GM19238 (cell line): ENCODE data around the gene ZNF783.
A peak's percentile ranks its signal among the peaks of the same experiment; 100 is the strongest.

Experiments used
- DNase-seq: peaks from one replicate; pipeline ENCODE4 v3.0.0; 2011; ENCODE audit warnings: low spot score; ENCODE audit not compliant: insufficient read length

ZNF783 gene

DNA sequence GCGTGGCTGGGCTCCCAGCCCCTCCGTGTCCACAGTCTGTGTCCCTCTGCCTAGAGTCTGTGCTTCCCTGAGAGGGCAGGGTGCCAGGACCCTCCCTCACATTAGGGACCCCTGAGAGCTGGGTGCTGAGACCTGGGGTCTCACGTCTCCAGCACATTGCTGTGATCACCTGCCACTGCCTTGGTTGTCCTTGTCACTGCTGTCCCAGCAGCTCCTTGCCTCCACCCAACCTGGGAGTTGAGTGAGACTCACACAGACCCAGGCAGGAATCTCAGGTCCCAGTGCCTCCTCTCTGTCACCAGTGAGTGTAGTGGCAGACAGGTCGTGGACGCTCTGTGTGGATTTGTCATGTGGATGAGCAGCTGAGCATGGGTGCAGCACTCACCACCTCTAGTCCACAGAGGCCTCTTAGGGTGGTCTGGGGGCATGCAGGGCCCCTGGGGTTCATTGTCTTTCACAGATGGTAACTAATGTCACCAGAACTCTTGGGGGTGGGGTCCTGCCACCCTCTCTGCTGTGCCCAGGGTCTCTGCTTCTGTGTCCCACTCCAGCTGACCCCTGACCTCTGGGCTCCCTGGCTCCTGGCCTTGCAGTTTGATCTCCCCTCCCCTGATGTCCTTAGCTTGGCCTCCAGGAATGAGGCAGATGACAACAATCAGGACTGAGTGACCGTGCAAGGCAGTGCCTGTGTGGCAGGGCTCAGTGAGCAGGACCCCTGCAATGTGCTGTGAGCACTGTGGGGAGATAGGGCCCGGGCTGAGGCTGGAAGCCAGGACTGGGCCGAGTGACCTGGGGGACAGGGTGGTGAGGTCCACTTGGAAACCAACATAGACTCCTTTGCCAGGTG is 18.9 kb downstream of the ZNF783 start:
- no peak for DNase-seq

GRCh38 chr7:149281508-149282330 is 19.7 kb downstream of the ZNF783 start:
- no peak for DNase-seq

- no peak for DNase-seq
These were observed 20.3 kb downstream of the ZNF783 start for GRCh38 chr7:149282331-149282655.

DNA sequence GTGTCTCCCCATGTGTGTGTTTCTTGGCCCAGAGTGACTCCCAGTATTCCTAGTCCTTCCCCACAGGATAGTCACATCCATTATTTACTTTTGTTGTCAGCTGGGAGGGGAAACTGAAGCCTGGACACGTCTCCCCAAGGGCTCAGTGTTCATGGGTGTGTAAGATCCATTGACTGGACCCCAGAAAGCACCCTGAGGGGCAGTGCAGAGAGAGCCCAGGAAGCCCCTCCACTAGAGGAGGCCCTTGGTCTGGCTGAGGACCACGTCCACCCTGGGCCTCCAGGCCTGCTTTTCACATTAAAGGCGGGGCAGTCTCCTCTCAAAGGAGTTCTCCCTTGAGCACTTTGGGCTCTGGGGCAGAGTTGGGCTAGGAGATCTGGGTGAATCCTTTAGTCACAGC is 21.3 kb downstream of the ZNF783 start:
- DNase-seq = no peak

- DNase-seq = no peak
These were observed 22.3 kb downstream of the ZNF783 start for GRCh38 chr7:149284343-149284742.

GRCh38 chr7:149284850-149285585 is 23.0 kb downstream of the ZNF783 start:
- peak; percentile 98 for DNase-seq

DNA sequence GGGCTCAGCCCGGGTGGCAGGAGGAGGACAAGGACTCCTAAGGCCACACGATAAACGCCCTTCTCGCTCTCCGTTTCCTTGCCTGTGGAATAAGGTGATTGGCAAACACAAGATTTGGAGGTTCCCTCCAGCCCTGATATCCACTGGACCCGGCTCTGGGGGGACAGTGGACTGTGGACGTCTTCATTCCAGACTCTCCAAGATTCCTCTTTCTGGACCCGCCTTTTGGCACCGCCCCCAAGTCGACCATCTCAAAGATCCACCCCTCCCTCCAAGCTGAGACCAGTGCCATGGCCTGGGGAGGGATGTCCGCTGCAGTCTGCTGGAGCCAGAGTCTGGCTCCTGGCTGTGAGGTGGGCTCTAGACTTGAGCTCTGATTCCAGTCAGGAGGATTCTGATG is 23.6 kb downstream of the ZNF783 start:
- no peak for DNase-seq

GRCh38 chr7:149286811-149287400 is 24.9 kb downstream of the ZNF783 start:
- no peak for DNase-seq

GRCh38 chr7:149287622-149288021 is 25.6 kb downstream of the ZNF783 start:
- no peak for DNase-seq

- DNase-seq = no peak
These were observed 27.3 kb downstream of the ZNF783 start for GRCh38 chr7:149289262-149289661.

DNA sequence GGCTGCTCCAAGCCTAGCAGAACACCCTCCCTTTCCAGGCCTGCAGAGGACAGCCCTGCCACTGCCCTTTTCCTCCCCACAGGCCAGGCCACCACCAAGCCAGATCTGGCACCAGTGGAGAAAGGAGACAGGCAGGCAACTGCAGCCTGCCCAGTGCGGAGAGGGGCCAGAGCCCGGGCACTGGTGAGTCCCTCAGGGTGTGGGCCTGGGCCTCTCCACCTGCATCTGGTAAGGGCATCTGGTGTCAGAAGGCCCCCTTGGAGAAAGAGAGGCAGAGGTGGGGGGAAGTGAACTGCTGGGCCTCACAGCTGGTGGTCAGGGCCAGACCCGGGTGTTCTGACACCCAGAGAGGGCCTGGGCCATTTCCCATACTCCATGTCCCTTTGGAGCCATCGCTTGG is 27.9 kb downstream of the ZNF783 start:
- DNase-seq = no peak

- no peak for DNase-seq
These were observed 29.2 kb downstream of the ZNF783 start for GRCh38 chr7:149291036-149291780.

DNA sequence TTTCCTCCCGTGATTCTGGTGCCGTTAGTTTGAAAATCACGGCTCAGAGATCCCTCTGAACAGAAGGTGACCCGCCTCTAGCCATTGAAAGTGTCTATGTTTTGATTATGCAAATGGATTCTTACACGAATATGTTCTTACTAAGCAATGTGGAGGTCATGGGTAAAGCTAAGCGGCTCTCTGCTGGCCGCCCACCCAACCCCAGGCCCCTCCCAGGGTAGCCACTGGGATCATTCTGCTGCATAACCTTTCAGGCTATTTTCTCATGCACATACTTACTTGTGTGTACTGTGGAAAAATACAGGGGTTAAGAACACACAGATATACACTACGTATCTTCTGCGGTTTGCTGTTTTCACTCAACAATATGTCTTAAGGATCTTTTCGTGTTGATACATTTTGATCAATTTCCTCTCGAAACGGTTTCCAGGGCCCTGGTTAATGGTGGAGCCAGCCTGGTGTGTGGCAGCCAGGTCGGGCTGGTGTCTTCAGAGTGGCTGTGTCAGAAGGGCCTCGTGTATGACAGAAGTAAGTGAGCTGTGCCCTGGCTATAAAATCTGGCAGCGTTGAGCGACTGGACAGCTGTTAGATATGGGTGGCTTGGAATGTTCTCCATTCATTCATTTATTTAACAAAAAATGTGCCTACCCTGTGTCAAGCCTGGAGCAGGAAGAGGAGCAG is 29.9 kb downstream of the ZNF783 start:
- DNase-seq = no peak

GRCh38 chr7:149292462-149292823 is 30.4 kb downstream of the ZNF783 start:
- DNase-seq = no peak

GRCh38 chr7:149293338-149293737 is 31.3 kb downstream of the ZNF783 start:
- no peak for DNase-seq

- no peak for DNase-seq
These were observed 32.1 kb downstream of the ZNF783 start for GRCh38 chr7:149293946-149294633.

DNA sequence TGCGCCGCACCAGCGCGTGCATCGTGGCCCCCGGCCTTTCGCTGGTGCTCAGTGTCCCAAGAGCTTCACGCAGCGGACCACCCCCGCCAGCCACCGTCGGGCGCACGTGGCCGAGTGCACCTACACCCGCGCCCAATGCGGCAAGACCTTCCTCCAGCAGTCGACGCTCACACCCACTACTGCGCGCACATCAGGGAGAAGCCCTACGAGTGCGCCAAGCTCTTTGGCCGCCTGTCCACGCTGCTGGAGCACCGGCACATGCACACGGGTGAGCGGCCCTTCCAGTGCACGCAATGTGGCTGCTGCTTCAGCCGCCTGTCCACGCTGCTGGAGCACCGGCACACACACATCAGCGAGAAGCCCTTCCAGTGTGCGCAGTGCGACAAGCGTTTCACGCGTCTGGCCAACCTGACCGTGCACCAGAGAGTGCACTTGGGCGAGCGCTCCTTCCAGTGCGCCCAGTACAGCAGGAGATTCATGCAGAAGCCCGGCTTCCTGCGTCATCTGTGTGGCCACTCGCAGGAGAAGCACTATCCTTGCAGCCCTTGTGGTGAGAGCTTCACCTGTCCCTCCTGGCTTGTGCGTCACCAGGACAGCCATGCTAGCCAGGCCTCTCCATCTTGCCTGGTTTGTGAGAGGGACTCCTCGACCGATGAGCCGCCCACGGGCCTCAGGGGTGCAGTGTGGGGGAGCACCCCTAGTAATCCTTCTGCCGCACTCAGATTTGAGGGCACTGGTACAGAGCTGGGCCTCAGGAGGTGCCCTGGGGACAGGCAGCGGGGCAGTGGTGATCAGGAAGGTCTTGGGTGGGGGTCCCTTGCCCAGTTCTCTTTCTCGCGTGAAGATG is 32.9 kb downstream of the ZNF783 start:
- DNase-seq = no peak

GRCh38 chr7:149295481-149295850 is 33.5 kb downstream of the ZNF783 start:
- DNase-seq = no peak

DNA sequence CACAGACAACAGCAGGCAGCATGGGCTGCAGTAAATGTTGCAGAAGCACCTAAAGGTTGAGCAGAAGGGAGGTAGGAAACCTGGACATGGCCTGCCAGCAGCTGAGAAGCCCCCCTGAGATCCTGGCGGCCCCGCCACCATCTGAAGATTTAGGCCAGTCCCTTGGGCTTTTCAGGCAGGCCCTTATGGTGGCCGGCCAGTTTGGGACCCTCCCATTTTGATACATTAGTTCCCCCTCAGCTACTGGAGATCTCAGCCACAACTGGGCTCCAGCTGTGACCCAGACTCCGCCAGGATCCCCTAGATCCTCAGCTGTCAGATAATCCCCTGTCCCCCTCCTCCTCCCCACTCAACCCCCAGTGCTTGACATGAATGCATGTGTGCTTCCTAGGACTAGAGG is 34.4 kb downstream of the ZNF783 start:
- no peak for DNase-seq
